RWPE2 (cell line): ENCODE results near the gene SIKE1.
"Not testable (repeated sequence)": the region's sequence is repeated elsewhere in the genome, so short reads cannot be mapped to it uniquely, and the experiment has no call there.

ENCODE experiments used
- ATAC-seq: fragments of 200-7000 bp; cut with Tn5 transposase; 3 replicates; pipeline ENCODE4 v1.9.1; 2021; ENCODE audit warnings: low read depth
- DNase-seq: peaks from one replicate; pipeline ENCODE4 v3.0.0-alpha.2; 2020; ENCODE audit warnings: low spot score
- H3K27ac ChIP-seq: fragments of 450-650 bp; 2 replicates; pipeline ENCODE4 v1.5.1; 2017; ENCODE audit warnings: mild to moderate bottlenecking; ENCODE audit not compliant: poor library complexity, severe bottlenecking
- H3K27me3 ChIP-seq: fragments of 250-450 bp; sonication (Bioruptor Pico); 2 replicates; pipeline ENCODE4 v1.5.1; 2021; ENCODE audit warnings: mild to moderate bottlenecking, moderate library complexity; ENCODE audit not compliant: insufficient read depth, poor library complexity, severe bottlenecking
- H3K36me3 ChIP-seq: fragments of 250-450 bp; sonication (Bioruptor Pico); 2 replicates; pipeline ENCODE4 v1.5.1; 2020; ENCODE audit warnings: low read depth, mild to moderate bottlenecking, moderate library complexity
- H3K4me1 ChIP-seq: fragments of 250-450 bp; sonication (Bioruptor Pico); 2 replicates; pipeline ENCODE4 v1.5.1; 2021; ENCODE audit warnings: mild to moderate bottlenecking, moderate library complexity; ENCODE audit not compliant: insufficient read depth, poor library complexity, severe bottlenecking
- H3K4me3 ChIP-seq: fragments of 250-450 bp; sonication (Bioruptor Pico); 2 replicates; pipeline ENCODE4 v1.5.1; 2021; ENCODE audit warnings: mild to moderate bottlenecking, moderate library complexity; ENCODE audit not compliant: severe bottlenecking
- H3K9me3 ChIP-seq: fragments of 250-450 bp; sonication (Bioruptor Pico); 2 replicates; pipeline ENCODE4 v1.5.1; 2021; ENCODE audit warnings: mild to moderate bottlenecking, moderate library complexity; ENCODE audit not compliant: severe bottlenecking
- TF ChIP-seq, protein P1 (sequence below): fragments of 450-650 bp; IDR thresholded peaks from one replicate; pipeline ENCODE4 v1.5.1; 2017; ENCODE audit warnings: mild to moderate bottlenecking, moderate library complexity; ENCODE audit not compliant: poor library complexity, severe bottlenecking

SIKE1 gene

DNA sequence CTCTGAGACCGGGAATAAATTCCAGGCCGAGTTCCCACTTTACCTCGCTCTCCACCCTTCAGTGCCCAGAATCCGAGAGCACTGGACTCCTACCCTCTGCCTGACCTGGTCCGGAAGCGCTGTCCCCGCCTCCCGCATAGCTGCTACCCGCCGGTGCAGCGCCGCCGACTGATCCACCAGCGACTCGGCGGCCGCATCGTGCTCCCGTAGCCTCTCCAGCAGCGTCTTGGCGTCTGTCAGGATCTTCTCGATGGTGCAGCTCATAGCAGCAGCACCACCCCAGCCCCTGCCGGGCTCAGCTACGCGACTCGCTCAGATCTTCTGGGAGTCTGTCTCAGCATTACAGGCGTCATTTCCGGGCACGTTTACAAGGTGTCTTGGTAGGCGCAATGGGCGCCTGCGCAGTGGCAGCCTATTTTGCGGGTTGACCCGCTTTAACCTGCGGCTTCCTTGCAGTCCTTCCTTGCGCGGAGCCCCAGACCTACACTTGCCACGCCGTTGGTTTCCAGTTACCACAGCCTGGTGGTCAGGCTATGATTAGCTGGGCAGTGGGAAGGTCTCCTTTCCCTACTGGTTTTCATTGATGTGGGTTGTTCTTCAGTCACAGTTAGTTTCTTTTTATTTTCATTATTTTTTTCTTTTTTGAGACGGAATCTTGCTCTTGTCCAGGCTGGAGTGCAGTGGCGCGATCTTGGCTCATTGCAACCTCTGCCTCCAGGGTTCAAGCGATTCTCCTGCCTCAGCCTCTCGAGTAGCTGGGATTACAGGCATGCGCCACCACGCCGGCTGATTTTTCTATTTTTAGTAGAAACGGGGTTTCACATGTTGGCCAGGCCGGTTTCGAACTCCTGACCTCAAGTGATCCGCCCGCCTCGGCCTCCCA, at the start of gene SIKE1:
SIKE1 (minus strand) TSS at position 342 of the 883 bp plus-strand sequence; CDS start at position 264, 78 bp downstream.
- Histone ChIP-seq H3K27me3 (no peaks in the 10 kb centered on the region), H3K27ac (peak within 1 kb of the TSS; percentile 61), H3K9me3 (peaks cover 1% of the 10 kb centered on the region), H3K4me3 (peak within 1 kb of the TSS; percentile 47), H3K36me3 (peaks cover 37% of the 10 kb centered on the region), H3K4me1 (peaks cover 2% of the 10 kb centered on the region)
- TF ChIP-seq, protein P1, sequence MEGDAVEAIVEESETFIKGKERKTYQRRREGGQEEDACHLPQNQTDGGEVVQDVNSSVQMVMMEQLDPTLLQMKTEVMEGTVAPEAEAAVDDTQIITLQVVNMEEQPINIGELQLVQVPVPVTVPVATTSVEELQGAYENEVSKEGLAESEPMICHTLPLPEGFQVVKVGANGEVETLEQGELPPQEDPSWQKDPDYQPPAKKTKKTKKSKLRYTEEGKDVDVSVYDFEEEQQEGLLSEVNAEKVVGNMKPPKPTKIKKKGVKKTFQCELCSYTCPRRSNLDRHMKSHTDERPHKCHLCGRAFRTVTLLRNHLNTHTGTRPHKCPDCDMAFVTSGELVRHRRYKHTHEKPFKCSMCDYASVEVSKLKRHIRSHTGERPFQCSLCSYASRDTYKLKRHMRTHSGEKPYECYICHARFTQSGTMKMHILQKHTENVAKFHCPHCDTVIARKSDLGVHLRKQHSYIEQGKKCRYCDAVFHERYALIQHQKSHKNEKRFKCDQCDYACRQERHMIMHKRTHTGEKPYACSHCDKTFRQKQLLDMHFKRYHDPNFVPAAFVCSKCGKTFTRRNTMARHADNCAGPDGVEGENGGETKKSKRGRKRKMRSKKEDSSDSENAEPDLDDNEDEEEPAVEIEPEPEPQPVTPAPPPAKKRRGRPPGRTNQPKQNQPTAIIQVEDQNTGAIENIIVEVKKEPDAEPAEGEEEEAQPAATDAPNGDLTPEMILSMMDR, result no peak
- peak; percentile 93 for DNase-seq
- peak; percentile 96 for ATAC-seq

DNA sequence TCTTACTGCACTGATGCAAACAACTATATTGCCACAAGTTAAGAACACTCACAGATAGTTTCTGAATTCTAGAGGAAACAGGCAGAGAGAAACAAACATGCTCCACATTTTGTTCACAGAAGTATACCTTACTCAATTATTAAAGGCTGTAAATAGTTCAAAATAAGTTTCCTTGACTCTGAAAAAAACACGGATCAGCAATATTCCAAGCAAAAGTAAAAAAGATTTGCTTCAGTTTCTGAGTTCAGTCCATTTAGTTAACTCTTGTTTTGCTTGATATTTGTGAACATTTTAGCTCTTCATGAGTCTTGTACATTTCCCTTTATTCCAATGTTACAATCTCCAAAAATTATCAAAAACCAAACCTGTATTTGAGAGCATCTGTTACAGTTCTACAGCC, 49.6 kb upstream of the SIKE1 start:
- not testable (repeated sequence) for H3K9me3 ChIP-seq, H3K36me3 ChIP-seq, ATAC-seq, H3K27ac ChIP-seq, H3K4me1 ChIP-seq, DNase-seq, H3K27me3 ChIP-seq, H3K4me3 ChIP-seq

DNA sequence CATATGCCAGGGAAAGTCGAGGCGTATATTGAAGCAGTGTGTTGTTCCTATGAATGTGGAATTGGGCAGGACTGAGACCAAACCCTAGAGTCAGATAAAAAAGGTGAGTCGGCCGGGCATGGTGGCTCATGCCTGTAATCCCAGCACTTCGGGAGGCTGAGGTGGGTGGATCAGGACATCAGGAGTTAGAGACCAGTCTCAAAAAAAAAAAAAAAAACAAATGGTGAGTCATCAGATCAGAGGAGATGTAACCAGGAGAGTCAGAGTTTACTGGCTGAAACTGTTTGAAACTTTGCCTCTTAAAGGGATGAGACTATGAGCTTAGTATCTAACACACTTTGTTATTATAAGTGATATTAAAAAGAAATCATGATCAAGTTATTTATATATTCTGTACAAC, 47.8 kb upstream of the SIKE1 start:
- Histone ChIP-seq H3K27ac (no peak overlapping the region), H3K4me3 (no peak overlapping the region), H3K4me1 (no peaks in the 10 kb centered on the region), H3K27me3 (no peaks in the 10 kb centered on the region), H3K9me3 (no peaks in the 10 kb centered on the region), H3K36me3 (no peaks in the 10 kb centered on the region)
- DNase-seq (no peak), ATAC-seq (no peak; the same call in 2 of the 3 replicates)
- TF ChIP-seq, protein P1, result no peak

DNA sequence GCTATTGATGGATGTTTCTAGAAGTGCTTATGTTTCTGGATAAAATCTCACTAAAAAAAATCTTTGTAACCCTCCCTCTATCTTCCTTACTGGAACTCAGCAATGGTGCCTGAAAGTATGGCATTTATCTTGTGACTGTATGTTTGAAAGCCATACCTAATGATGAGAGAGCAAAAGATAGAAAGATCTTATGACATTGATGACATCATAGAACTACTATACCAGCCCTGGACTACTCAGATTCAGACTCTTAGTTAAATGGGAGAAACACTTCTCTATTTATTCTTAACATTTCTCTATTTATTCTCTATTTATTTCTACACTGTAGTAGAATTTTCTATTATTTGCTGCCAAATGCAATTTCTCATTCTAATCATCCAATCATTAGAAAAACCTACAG, 41.5 kb upstream of the SIKE1 start:
- H3K4me3 ChIP-seq, result no peak overlapping the region
- no peaks in the 10 kb centered on the region for H3K36me3 ChIP-seq
- no peak for ATAC-seq
- TF ChIP-seq, protein P1, result no peak
- H3K9me3 ChIP-seq, result no peaks in the 10 kb centered on the region
- no peak for DNase-seq
- H3K4me1 ChIP-seq, result no peaks in the 10 kb centered on the region
- H3K27me3 ChIP-seq, result no peaks in the 10 kb centered on the region
- no peak overlapping the region for H3K27ac ChIP-seq

DNA sequence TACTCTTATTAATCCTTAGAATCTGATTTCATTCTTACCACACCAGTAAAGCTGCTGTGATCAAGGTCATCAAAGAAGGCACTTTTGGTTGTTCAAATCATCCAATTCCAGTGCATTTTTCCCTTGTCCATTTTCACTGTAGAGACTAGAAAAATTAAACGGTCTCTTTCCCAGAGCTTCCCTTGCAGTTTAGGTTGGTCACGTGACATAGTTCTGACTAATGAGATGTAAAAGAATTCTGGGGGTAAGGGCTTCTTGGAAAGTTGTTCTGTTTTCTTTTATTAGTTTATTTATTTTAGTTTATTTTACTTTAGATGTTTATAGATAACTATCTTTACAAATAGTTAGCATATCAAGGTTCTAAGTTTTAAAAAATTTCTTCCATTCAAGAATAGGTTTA, 39.9 kb upstream of the SIKE1 start:
- ATAC-seq (no peak), DNase-seq (no peak)
- TF ChIP-seq, protein P1, result no peak
- no peaks in the 10 kb centered on the region for H3K36me3 ChIP-seq
- H3K27ac ChIP-seq, result no peak overlapping the region
- H3K4me3 ChIP-seq, result no peak overlapping the region
- no peaks in the 10 kb centered on the region for H3K9me3 ChIP-seq
- H3K4me1 ChIP-seq, result no peaks in the 10 kb centered on the region
- no peaks in the 10 kb centered on the region for H3K27me3 ChIP-seq
